Measurements from ENCODE around the gene PLAC1.

The PLAC1 gene

GRCh38 chrX:134688031-134688823 lies 30.0 kb upstream of the PLAC1 start:
- no peaks in the 10 kb centered on the region for H3K9me3 ChIP-seq (ENCODE audit: control insufficient read depth in 2 of 2, low read length in 2 of 2)
- no peaks in the 10 kb centered on the region for H3K36me3 ChIP-seq (ENCODE audit: control insufficient read depth in 2 of 2, insufficient read depth in 2 of 2, low read length in 2 of 2)
- no peak overlapping the region for H3K27ac ChIP-seq (ENCODE audit: low read depth in 2 of 2, low read length in 2 of 2)
- no peak overlapping the region for H3K4me3 ChIP-seq (ENCODE audit: low read length in 2 of 2)
- no peaks in the 10 kb centered on the region for H3K4me1 ChIP-seq (ENCODE audit: control insufficient read depth in 2 of 2, insufficient read depth in 2 of 2, low read length in 2 of 2)
- H3K9ac ChIP-seq (ENCODE audit: low read depth in 1 of 2, low read length in 2 of 2) = no peak overlapping the region
- H3K27me3 ChIP-seq (ENCODE audit: control insufficient read depth in 2 of 2, insufficient read depth in 2 of 2, low read length in 2 of 2) = peaks cover 3 to 10% of the 10 kb centered on the region in 2 donors

- no peaks in the 10 kb centered on the region for H3K36me3 ChIP-seq (ENCODE audit: control insufficient read depth in 2 of 2, insufficient read depth in 2 of 2, low read length in 2 of 2)
- no peak overlapping the region for H3K27ac ChIP-seq (ENCODE audit: low read depth in 2 of 2, low read length in 2 of 2)
- H3K9me3 ChIP-seq (ENCODE audit: control insufficient read depth in 2 of 2, low read length in 2 of 2) = no peaks in the 10 kb centered on the region
- H3K4me3 ChIP-seq (ENCODE audit: low read length in 2 of 2) = no peak overlapping the region
- H3K4me1 ChIP-seq (ENCODE audit: control insufficient read depth in 2 of 2, insufficient read depth in 2 of 2, low read length in 2 of 2) = no peaks in the 10 kb centered on the region
- H3K27me3 ChIP-seq (ENCODE audit: control insufficient read depth in 2 of 2, insufficient read depth in 2 of 2, low read length in 2 of 2) = peaks cover 0 to 8% of the 10 kb centered on the region in 2 donors
- H3K9ac ChIP-seq (ENCODE audit: low read depth in 1 of 2, low read length in 2 of 2) = no peak overlapping the region
Measured at GRCh38 chrX:134685668-134686067, 27.4 kb upstream of the PLAC1 start.

- no peak overlapping the region for H3K4me3 ChIP-seq (ENCODE audit: low read length in 2 of 2)
- H3K9ac ChIP-seq (ENCODE audit: low read depth in 1 of 2, low read length in 2 of 2) = no peak overlapping the region
- peaks cover 2 to 8% of the 10 kb centered on the region in 2 donors for H3K27me3 ChIP-seq (ENCODE audit: control insufficient read depth in 2 of 2, insufficient read depth in 2 of 2, low read length in 2 of 2)
- no peaks in the 10 kb centered on the region for H3K36me3 ChIP-seq (ENCODE audit: control insufficient read depth in 2 of 2, insufficient read depth in 2 of 2, low read length in 2 of 2)
- no peaks in the 10 kb centered on the region for H3K9me3 ChIP-seq (ENCODE audit: control insufficient read depth in 2 of 2, low read length in 2 of 2)
- H3K4me1 ChIP-seq (ENCODE audit: control insufficient read depth in 2 of 2, insufficient read depth in 2 of 2, low read length in 2 of 2) = no peaks in the 10 kb centered on the region
- H3K27ac ChIP-seq (ENCODE audit: low read depth in 2 of 2, low read length in 2 of 2) = no peak overlapping the region
Measured at GRCh38 chrX:134684956-134685355, 26.7 kb upstream of the PLAC1 start.

GRCh38 chrX:134683351-134684005 lies 25.2 kb upstream of the PLAC1 start:
- Histone ChIP-seq H3K9me3 (ENCODE audit: control insufficient read depth in 2 of 2, low read length in 2 of 2) (no peaks in the 10 kb centered on the region), H3K27ac (ENCODE audit: low read depth in 2 of 2, low read length in 2 of 2) (no peak overlapping the region), H3K27me3 (ENCODE audit: control insufficient read depth in 2 of 2, insufficient read depth in 2 of 2, low read length in 2 of 2) (peaks cover 2 to 4% of the 10 kb centered on the region in 2 donors), H3K36me3 (ENCODE audit: control insufficient read depth in 2 of 2, insufficient read depth in 2 of 2, low read length in 2 of 2) (no peaks in the 10 kb centered on the region), H3K4me3 (ENCODE audit: low read length in 2 of 2) (no peak overlapping the region), H3K9ac (ENCODE audit: low read depth in 1 of 2, low read length in 2 of 2) (no peak overlapping the region), H3K4me1 (ENCODE audit: control insufficient read depth in 2 of 2, insufficient read depth in 2 of 2, low read length in 2 of 2) (no peaks in the 10 kb centered on the region)

GRCh38 chrX:134682081-134682480 lies 23.8 kb upstream of the PLAC1 start:
- no peaks in the 10 kb centered on the region for H3K36me3 ChIP-seq (ENCODE audit: control insufficient read depth in 2 of 2, insufficient read depth in 2 of 2, low read length in 2 of 2)
- H3K9ac ChIP-seq (ENCODE audit: low read depth in 1 of 2, low read length in 2 of 2) = no peak overlapping the region
- no peak overlapping the region for H3K27ac ChIP-seq (ENCODE audit: low read depth in 2 of 2, low read length in 2 of 2)
- no peak overlapping the region for H3K4me3 ChIP-seq (ENCODE audit: low read length in 2 of 2)
- peaks cover 2% of the 10 kb centered on the region in 2 donors for H3K27me3 ChIP-seq (ENCODE audit: control insufficient read depth in 2 of 2, insufficient read depth in 2 of 2, low read length in 2 of 2)
- H3K4me1 ChIP-seq (ENCODE audit: control insufficient read depth in 2 of 2, insufficient read depth in 2 of 2, low read length in 2 of 2) = no peaks in the 10 kb centered on the region
- H3K9me3 ChIP-seq (ENCODE audit: control insufficient read depth in 2 of 2, low read length in 2 of 2) = no peaks in the 10 kb centered on the region

GRCh38 chrX:134679644-134680043 lies 21.4 kb upstream of the PLAC1 start:
- Histone ChIP-seq H3K27me3 (ENCODE audit: control insufficient read depth in 2 of 2, insufficient read depth in 2 of 2, low read length in 2 of 2) (peaks cover 2% of the 10 kb centered on the region in 2 donors), H3K36me3 (ENCODE audit: control insufficient read depth in 2 of 2, insufficient read depth in 2 of 2, low read length in 2 of 2) (no peaks in the 10 kb centered on the region), H3K9me3 (ENCODE audit: control insufficient read depth in 2 of 2, low read length in 2 of 2) (no peaks in the 10 kb centered on the region), H3K27ac (ENCODE audit: low read depth in 2 of 2, low read length in 2 of 2) (no peak overlapping the region), H3K4me3 (ENCODE audit: low read length in 2 of 2) (no peak overlapping the region), H3K9ac (ENCODE audit: low read depth in 1 of 2, low read length in 2 of 2) (no peak overlapping the region), H3K4me1 (ENCODE audit: control insufficient read depth in 2 of 2, insufficient read depth in 2 of 2, low read length in 2 of 2) (no peaks in the 10 kb centered on the region)

GRCh38 chrX:134679221-134679620 lies 20.9 kb upstream of the PLAC1 start:
- Histone ChIP-seq H3K36me3 (ENCODE audit: control insufficient read depth in 2 of 2, insufficient read depth in 2 of 2, low read length in 2 of 2) (no peaks in the 10 kb centered on the region), H3K4me1 (ENCODE audit: control insufficient read depth in 2 of 2, insufficient read depth in 2 of 2, low read length in 2 of 2) (no peaks in the 10 kb centered on the region), H3K4me3 (ENCODE audit: low read length in 2 of 2) (no peak overlapping the region), H3K9ac (ENCODE audit: low read depth in 1 of 2, low read length in 2 of 2) (no peak overlapping the region), H3K27me3 (ENCODE audit: control insufficient read depth in 2 of 2, insufficient read depth in 2 of 2, low read length in 2 of 2) (peaks cover 2% of the 10 kb centered on the region in 2 donors), H3K9me3 (ENCODE audit: control insufficient read depth in 2 of 2, low read length in 2 of 2) (no peaks in the 10 kb centered on the region), H3K27ac (ENCODE audit: low read depth in 2 of 2, low read length in 2 of 2) (no peak overlapping the region)

GRCh38 chrX:134677332-134677731 lies 19.1 kb upstream of the PLAC1 start:
- Histone ChIP-seq H3K27me3 (ENCODE audit: control insufficient read depth in 2 of 2, insufficient read depth in 2 of 2, low read length in 2 of 2) (peaks cover 2% of the 10 kb centered on the region in 2 donors), H3K9me3 (ENCODE audit: control insufficient read depth in 2 of 2, low read length in 2 of 2) (no peaks in the 10 kb centered on the region), H3K4me3 (ENCODE audit: low read length in 2 of 2) (no peak overlapping the region)

GRCh38 chrX:134676436-134676835 lies 18.2 kb upstream of the PLAC1 start:
- H3K4me1 ChIP-seq (ENCODE audit: control insufficient read depth in 2 of 2, insufficient read depth in 2 of 2, low read length in 2 of 2) = no peaks in the 10 kb centered on the region
- peaks cover 2% of the 10 kb centered on the region in 2 donors for H3K27me3 ChIP-seq (ENCODE audit: control insufficient read depth in 2 of 2, insufficient read depth in 2 of 2, low read length in 2 of 2)
- H3K27ac ChIP-seq (ENCODE audit: low read depth in 2 of 2, low read length in 2 of 2) = no peak overlapping the region
- no peaks in the 10 kb centered on the region for H3K36me3 ChIP-seq (ENCODE audit: control insufficient read depth in 2 of 2, insufficient read depth in 2 of 2, low read length in 2 of 2)
- H3K9ac ChIP-seq (ENCODE audit: low read depth in 1 of 2, low read length in 2 of 2) = no peak overlapping the region
- H3K9me3 ChIP-seq (ENCODE audit: control insufficient read depth in 2 of 2, low read length in 2 of 2) = no peaks in the 10 kb centered on the region
- H3K4me3 ChIP-seq (ENCODE audit: low read length in 2 of 2) = no peak overlapping the region

More at GRCh38 chrX:134677332-134677731, 19.1 kb upstream of the PLAC1 start:
- H3K36me3 ChIP-seq (ENCODE audit: control insufficient read depth in 2 of 2, insufficient read depth in 2 of 2, low read length in 2 of 2) = no peaks in the 10 kb centered on the region
- H3K27ac ChIP-seq (ENCODE audit: low read depth in 2 of 2, low read length in 2 of 2) = no peak overlapping the region
- no peak overlapping the region for H3K9ac ChIP-seq (ENCODE audit: low read depth in 1 of 2, low read length in 2 of 2)
- H3K4me1 ChIP-seq (ENCODE audit: control insufficient read depth in 2 of 2, insufficient read depth in 2 of 2, low read length in 2 of 2) = no peaks in the 10 kb centered on the region

- H3K27me3 ChIP-seq (ENCODE audit: control insufficient read depth in 2 of 2, insufficient read depth in 2 of 2, low read length in 2 of 2) = no peaks in the 10 kb centered on the region
- H3K27ac ChIP-seq (ENCODE audit: low read depth in 2 of 2, low read length in 2 of 2) = no peak overlapping the region
- no peak overlapping the region for H3K4me3 ChIP-seq (ENCODE audit: low read length in 2 of 2)
- H3K9me3 ChIP-seq (ENCODE audit: control insufficient read depth in 2 of 2, low read length in 2 of 2) = no peaks in the 10 kb centered on the region
- H3K9ac ChIP-seq (ENCODE audit: low read depth in 1 of 2, low read length in 2 of 2) = no peak overlapping the region
- no peaks in the 10 kb centered on the region for H3K4me1 ChIP-seq (ENCODE audit: control insufficient read depth in 2 of 2, insufficient read depth in 2 of 2, low read length in 2 of 2)
- no peaks in the 10 kb centered on the region for H3K36me3 ChIP-seq (ENCODE audit: control insufficient read depth in 2 of 2, insufficient read depth in 2 of 2, low read length in 2 of 2)
Measured at GRCh38 chrX:134673123-134673522, 14.9 kb upstream of the PLAC1 start.
